Fibroblast of lung (primary cell): ENCODE results near the gene EXD2. TPM values are rescaled to one million over a fixed set of nuclear protein-coding genes. Genes with fewer than 3 reads are reported as not detected.

Experiments used
- DNase-seq, 2 donors: peaks; one replicate each; pipeline versions ENCODE4 v3.0.0 to v3.0.0-alpha.2; 2010; ENCODE audit warnings: low read depth in 2 of 2
- H2AFZ ChIP-seq: 2 replicates; pipeline ENCODE4 v1.5.1; 2012; ENCODE audit warnings: low read length, control low read depth, inconsistent platforms
- H3K27ac ChIP-seq: 2 replicates; pipeline ENCODE4 v1.5.1; 2011; ENCODE audit warnings: low read length, control low read depth; ENCODE audit not compliant: insufficient read depth
- H3K27me3 ChIP-seq: 2 replicates; pipeline ENCODE4 v1.5.1; 2011; ENCODE audit warnings: mild to moderate bottlenecking, low read length; ENCODE audit not compliant: control insufficient read depth, insufficient read depth
- H3K36me3 ChIP-seq: 2 replicates; pipeline ENCODE4 v1.5.1; 2011; ENCODE audit warnings: low read length; ENCODE audit not compliant: control insufficient read depth, insufficient read depth
- H3K4me1 ChIP-seq: 2 replicates; pipeline ENCODE4 v1.5.1; 2011; ENCODE audit warnings: low read length; ENCODE audit not compliant: control insufficient read depth, insufficient read depth; ENCODE audit errors: extremely low read depth
- H3K4me2 ChIP-seq: 2 replicates; pipeline ENCODE4 v1.5.1; 2011; ENCODE audit warnings: low read length, control low read depth; ENCODE audit not compliant: insufficient read depth; ENCODE audit errors: extremely low read depth
- H3K4me3 ChIP-seq, 4 experiments: fragments of 200-600 bp in 1 of 4; sonication (generic) in 1 of 4; replicated peaks in 1 of 4; 2 replicates each; pipeline ENCODE4 v1.5.1; 2011 to 2016; ENCODE audit warnings: low read length in 4 of 4, low read depth in 3 of 4, mild to moderate bottlenecking in 3 of 4, control low read depth in 2 of 4, inconsistent platforms in 1 of 4, mixed read lengths in 1 of 4; ENCODE audit not compliant: insufficient read depth in 1 of 4; ENCODE audit errors: control extremely low read depth in 1 of 4
- H3K79me2 ChIP-seq: 2 replicates; pipeline ENCODE4 v1.5.1; 2012; ENCODE audit warnings: mild to moderate bottlenecking, low read length, inconsistent platforms; ENCODE audit not compliant: control insufficient read depth, insufficient read depth
- H3K9ac ChIP-seq: 2 replicates; pipeline ENCODE4 v1.5.1; 2011; ENCODE audit warnings: mild to moderate bottlenecking, low read length, control low read depth; ENCODE audit not compliant: insufficient read depth
- H3K9me3 ChIP-seq: 2 replicates; pipeline ENCODE4 v1.5.1; 2012; ENCODE audit warnings: low read depth, low read length; ENCODE audit not compliant: control insufficient read depth, insufficient read depth
- H4K20me1 ChIP-seq: 2 replicates; pipeline ENCODE4 v1.5.1; 2011; ENCODE audit warnings: low read length; ENCODE audit not compliant: control insufficient read depth, insufficient read depth; ENCODE audit errors: extremely low read depth
- CTCF ChIP-seq, 2 donors: IDR thresholded peaks in 1 of 2; conservative IDR thresholded peaks in 1 of 2; 1 replicate in 1 of 2; 2 replicates in 1 of 2; pipeline ENCODE4 v1.5.1; 2011 to 2012; ENCODE audit warnings: low read length in 2 of 2, control low read depth in 1 of 2, inconsistent platforms in 1 of 2, low read depth in 1 of 2, mild to moderate bottlenecking in 1 of 2
- EZH2 ChIP-seq: IDR thresholded peaks from 2 replicates; pipeline ENCODE4 v1.5.1; 2012; ENCODE audit warnings: low read length, control low read depth, mild to moderate bottlenecking; ENCODE audit errors: missing control alignments
- polyA plus RNA-seq, 2 donors: library from polyadenylated mRNA; depleted of rRNA in 1 of 2; stranded (reverse) in 1 of 2; unstranded in 1 of 2; fragments of >200 nt; gene quantifications; 2 replicates each; pipeline ENCODE4 v1.2.1, GENCODE V29; 2011 to 2012; ENCODE audit warnings: missing spikeins in 1 of 2
- total RNA-seq: library from RNA; depleted of rRNA; stranded (reverse); fragments of >200 nt; gene quantifications from 2 replicates; pipeline ENCODE4 v1.2.1, GENCODE V29; 2014

Gene EXD2
- total and polyA plus RNA-seq, 2 donors (not counting 1 experiment from before 2014, with no cell fraction given), result 25.5 to 27.7 TPM

- H3K79me2 ChIP-seq, result peaks cover 39% of the 10 kb centered on the region
Measured at GRCh38 chr14:69152181-69152901, 39.0 kb upstream of the EXD2 start.

GRCh38 chr14:69152902-69153151 is 38.5 kb upstream of the EXD2 start, which contains the start of gene DCAF5:
DCAF5 (minus strand) TSS chr14:69153119; CDS start chr14:69152978, 141 bp downstream.
- Histone ChIP-seq H3K4me1 (peaks cover 11% of the 10 kb centered on the region), H2AFZ (peak within 1 kb of the TSS; percentile 61), H3K79me2 (peaks cover 38% of the 10 kb centered on the region), H3K4me3 (peak within 1 kb of the TSS; percentile 74 to 90 (median 88)), H3K27me3 (no peaks in the 10 kb centered on the region), H3K27ac (peak within 1 kb of the TSS; percentile 78), H3K4me2 (peak within 1 kb of the TSS; percentile 79), H4K20me1 (peaks cover 2% of the 10 kb centered on the region), H3K9me3 (no peaks in the 10 kb centered on the region), H3K9ac (peak within 1 kb of the TSS; percentile 85), H3K36me3 (no peaks in the 10 kb centered on the region)
- TF ChIP-seq CTCF (conservative IDR thresholded peaks at IDR 0.05 in 1 of 2, IDR thresholded peaks at IDR 0.05 in 1 of 2; ENCODE audit: low read depth in 1 of 2, low read length in 2 of 2) (no peak), EZH2 (no peak)
- no peak for DNase-seq

More at GRCh38 chr14:69152181-69152901, 39.0 kb upstream of the EXD2 start:
- Histone ChIP-seq H3K4me3 (peak overlapping the region; percentile 74 to 90 (median 88)), H3K9me3 (no peaks in the 10 kb centered on the region), H4K20me1 (peaks cover 2% of the 10 kb centered on the region), H3K4me1 (peaks cover 11% of the 10 kb centered on the region), H3K27me3 (no peaks in the 10 kb centered on the region), H3K36me3 (no peaks in the 10 kb centered on the region), H3K4me2 (peak overlapping the region; percentile 68), H3K9ac (peak overlapping the region; percentile 85), H3K27ac (peak overlapping the region; percentile 78), H2AFZ (peak overlapping the region; percentile 61)
- DNase-seq, result peak; percentile 51 to 54
- TF ChIP-seq EZH2 (no peak), CTCF (conservative IDR thresholded peaks at IDR 0.05 in 1 of 2, IDR thresholded peaks at IDR 0.05 in 1 of 2; ENCODE audit: low read depth in 1 of 2, low read length in 2 of 2) (no peak)

- H3K4me1 ChIP-seq, result peaks cover 11% of the 10 kb centered on the region
- H3K27me3 ChIP-seq, result no peaks in the 10 kb centered on the region
- H4K20me1 ChIP-seq, result no peaks in the 10 kb centered on the region
- H3K36me3 ChIP-seq, result no peaks in the 10 kb centered on the region
- H3K79me2 ChIP-seq, result peaks cover 36% of the 10 kb centered on the region
- peak overlapping the region; percentile 79 for H3K9ac ChIP-seq
- peak overlapping the region; percentile 74 to 90 (median 88) for H3K4me3 ChIP-seq
- H3K4me2 ChIP-seq, result peak overlapping the region; percentile 79
- H3K9me3 ChIP-seq, result no peaks in the 10 kb centered on the region
- no peak for TF ChIP-seq EZH2
- no peak for TF ChIP-seq CTCF (conservative IDR thresholded peaks at IDR 0.05 in 1 of 2, IDR thresholded peaks at IDR 0.05 in 1 of 2; ENCODE audit: low read depth in 1 of 2, low read length in 2 of 2)
- peak; percentile 92 to 94 for DNase-seq
- peak overlapping the region; percentile 58 for H2AFZ ChIP-seq
- peak overlapping the region; percentile 69 for H3K27ac ChIP-seq
Measured at GRCh38 chr14:69153152-69153872, 38.0 kb upstream of the EXD2 start.
